HepG2 (cell line): ENCODE measurements around the gene AKAP9. TPM values are rescaled to one million over a fixed set of nuclear protein-coding genes. Genes with fewer than 3 reads are reported as not detected.

Experiments
- ATAC-seq: fragments of 200-7000 bp; cut with Tn5 transposase; 3 replicates; pipeline ENCODE4 v1.9.1; 2020; ENCODE audit warnings: mild to moderate bottlenecking, moderate library complexity
- BruUV-seq: library from RNA; stranded (reverse); fragments of 400-500 nt; replicated peaks from 2 replicates; lab custom pipeline; 2021; lab: Mats Ljungman, UMichigan
- CTCF ChIA-PET: fragments of 300-600 bp; formaldehyde crosslinking; extraction: SDS; loops from one replicate; lab custom pipeline; 2021; ENCODE audit warnings: low total read pairs, inconsistent platforms, low intra/inter-chr PET ratio; lab: Yijun Ruan, JAX
- POLR2A ChIA-PET: fragments of 350-600 bp; sonication (Branson Sonifier 250); formaldehyde crosslinking; loops from one replicate; lab custom pipeline; 2020; ENCODE audit warnings: antibody characterized with exemption, inconsistent platforms; lab: Yijun Ruan, JAX
- DNase-seq: peaks from one replicate; pipeline ENCODE4 v3.0.0-alpha.2; 2015; ENCODE audit warnings: low spot score
- FAIRE-seq: peaks from 3 replicates; lab custom pipeline; 2011; peaks lifted over from hg19 to GRCh38; lab: Jason Lieb, UNC
- H2AFZ ChIP-seq: one replicate; pipeline ENCODE4 v1.6.1; 2011; ENCODE audit warnings: low read length, inconsistent platforms
- H3K27ac ChIP-seq: fragments of 300-600 bp; 3 replicates; pipeline ENCODE4 v1.8.0; 2011; ENCODE audit warnings: mixed run types, mild to moderate bottlenecking, mixed read lengths, low read length, inconsistent platforms; ENCODE audit not compliant: insufficient read depth; ENCODE audit errors: extremely low read length
- H3K27me3 ChIP-seq, 2 experiments: fragments of 200-600 bp in 1 of 2; 2 replicates in 1 of 2; 3 replicates in 1 of 2; pipeline versions ENCODE4 v1.6.0 to v1.8.0; 2011; ENCODE audit warnings: low read length in 2 of 2, mild to moderate bottlenecking in 2 of 2, moderate library complexity in 2 of 2, inconsistent platforms in 1 of 2; ENCODE audit not compliant: insufficient read depth in 2 of 2, control insufficient read depth in 1 of 2
- H3K36me3 ChIP-seq, 2 experiments: fragments of 200-600 bp in 1 of 2; replicated peaks in 1 of 2; 2 replicates in 1 of 2; 3 replicates in 1 of 2; pipeline versions ENCODE4 v1.5.1 to v1.8.0; 2011; ENCODE audit warnings: low read length in 2 of 2, inconsistent platforms in 1 of 2; ENCODE audit not compliant: insufficient read depth in 2 of 2, control insufficient read depth in 1 of 2
- H3K4me1 ChIP-seq: 2 replicates; pipeline ENCODE4 v1.5.1; 2012; ENCODE audit warnings: low read length, inconsistent platforms; ENCODE audit not compliant: insufficient read depth
- H3K4me2 ChIP-seq: 2 replicates; pipeline ENCODE4 v1.6.0; 2011; ENCODE audit warnings: low read depth, low read length, inconsistent platforms
- H3K4me3 ChIP-seq, 3 experiments: fragments of 200-600 bp in 1 of 3; sonication (generic), shearing (Covaris generic) in 1 of 3; replicated peaks in 1 of 3; 2 replicates each; pipeline ENCODE4 v1.5.1; 2011 to 2016; ENCODE audit warnings: low read length in 3 of 3, inconsistent platforms in 2 of 3, low read depth in 2 of 3, mild to moderate bottlenecking in 2 of 3, control low read depth in 1 of 3, mixed read lengths in 1 of 3; ENCODE audit not compliant: insufficient read depth in 1 of 3
- H3K79me2 ChIP-seq: one replicate; pipeline ENCODE4 v1.6.1; 2011; ENCODE audit warnings: low read length, inconsistent platforms; ENCODE audit not compliant: insufficient read depth
- H3K9ac ChIP-seq: 2 replicates; pipeline ENCODE4 v1.6.0; 2011; ENCODE audit warnings: mild to moderate bottlenecking, low read depth, low read length, inconsistent platforms; ENCODE audit not compliant: insufficient read depth
- H3K9me3 ChIP-seq: 2 replicates; pipeline ENCODE4 v1.5.1; 2012; ENCODE audit warnings: mild to moderate bottlenecking, low read length
- H4K20me1 ChIP-seq: 2 replicates; pipeline ENCODE4 v1.6.0; 2011; ENCODE audit warnings: inconsistent platforms, mild to moderate bottlenecking, low read length, moderate library complexity; ENCODE audit not compliant: insufficient read depth
- ARNT ChIP-seq: fragments of 450-650 bp; IDR thresholded peaks from 2 replicates; pipeline ENCODE4 v1.6.1; 2017
- CTCF ChIP-seq: sonication (generic); formaldehyde crosslinking; IDR thresholded peaks from 2 replicates; pipeline ENCODE4 v1.5.0; 2020; ENCODE audit warnings: mild to moderate bottlenecking, missing genetic modification reagents, moderate library complexity
- PATZ1 ChIP-seq: sonication (generic); formaldehyde crosslinking; IDR thresholded peaks from 2 replicates; pipeline ENCODE4 v1.4.0; 2020; ENCODE audit warnings: missing genetic modification reagents
- SCMH1 ChIP-seq: sonication (generic); formaldehyde crosslinking; IDR thresholded peaks from 2 replicates; pipeline ENCODE4 v1.9.0; 2021; ENCODE audit warnings: missing genetic modification reagents, mild to moderate bottlenecking, borderline replicate concordance
- SOX5 ChIP-seq: IDR thresholded peaks from 2 replicates; pipeline ENCODE4 v1.6.1; 2016; ENCODE audit warnings: borderline replicate concordance
- ZBTB49 ChIP-seq: sonication (generic); formaldehyde crosslinking; IDR thresholded peaks from 2 replicates; pipeline ENCODE4 v1.4.0; 2020; ENCODE audit warnings: missing genetic modification reagents, borderline replicate concordance
- ZMYM4 ChIP-seq: sonication (generic); formaldehyde crosslinking; IDR thresholded peaks from 2 replicates; pipeline ENCODE4 v1.8.1; 2023; ENCODE audit warnings: mild to moderate bottlenecking, missing genetic modification reagents
- ZNF333 ChIP-seq: sonication (generic); formaldehyde crosslinking; IDR thresholded peaks from 2 replicates; pipeline ENCODE4 v1.4.0; 2020; ENCODE audit warnings: mild to moderate bottlenecking, missing genetic modification reagents, borderline replicate concordance
- ZNF512B ChIP-seq: sonication (generic); formaldehyde crosslinking; IDR thresholded peaks from 2 replicates; pipeline ENCODE4 v1.5.1; 2020; ENCODE audit warnings: missing genetic modification reagents, mild to moderate bottlenecking, borderline replicate concordance
- ZNF740 ChIP-seq: sonication (generic); formaldehyde crosslinking; IDR thresholded peaks from 2 replicates; pipeline ENCODE4 v1.4.0; 2020; ENCODE audit warnings: missing genetic modification reagents
- WGBS: methylation state at CpG from one replicate; pipeline ENCODE4 v1.1.6; 2017; ENCODE audit warnings: low lambda C conversion rate; 5-methylcytosine and 5-hydroxymethylcytosine counted together
- in situ Hi-C: cut with HindIII; loops from 2 replicates; pipeline ENCODE4 v1.10.0; 2017; ENCODE audit warnings: low pct_unique_long_range_greater_than_20kb; ENCODE audit not compliant: extremely low pct_ligation_motif_present
- intact Hi-C: fragments of 100-400 bp; cut with micrococcal nuclease; formaldehyde crosslinking; loops from one replicate; pipeline ENCODE4 v1.10.0; 2022; ENCODE audit not compliant: unreplicated experiment
- polyA plus RNA-seq, 8 experiments: library from polyadenylated mRNA; depleted of rRNA in 3 of 8; stranded (reverse) in 7 of 8; unstranded in 1 of 8; fragments of >200 nt; fragmentation: Illumina TruSeq in 4 of 8; extraction: Trizol in 4 of 8; gene quantifications; 2 replicates each; pipeline versions ENCODE4 v1.2.1 to v1.2.3, GENCODE V29; 2011 to 2016; ENCODE audit warnings: low read depth in 4 of 8, missing spikeins in 1 of 8, mixed read lengths in 1 of 8; ENCODE audit not compliant: insufficient read depth in 1 of 8
- total RNA-seq, 5 experiments: library from RNA; depleted of rRNA; stranded (reverse); fragments of >200 nt; fragmentation: Illumina TruSeq; extraction: Trizol; gene quantifications; 2 replicates each; pipeline ENCODE4 v1.2.3, GENCODE V29; 2016; ENCODE audit warnings: low read depth in 1 of 5

AKAP9 gene
- total and polyA plus RNA-seq, 2 of the 13 experiments (the other 11 are each of a cell fraction or from before 2014, with no cell fraction given): 27.6 to 33.1 TPM

GRCh38 chr7:91953618-91954017 is 13.0 kb downstream of the AKAP9 start:
- H3K27me3 ChIP-seq: no peaks in the 10 kb centered on the region
- ChIA-PET CTCF (interaction anchor here (2.4 kb wide), 1 partner anchor 73 kb away, joined by 12 read pairs; the partner anchor contains the start of gene MTERF1), POLR2A (no interaction called here)
- FAIRE-seq (no peak), ATAC-seq (no peak), DNase-seq (peak; percentile 10)
- 0 out of 5 replicates have a peak, but pooled peaks cover 0 to 3% of the 10 kb centered on the region in 2 experiments for H3K36me3 ChIP-seq
- H3K9ac ChIP-seq: no peak overlapping the region
- H3K4me2 ChIP-seq: no peak overlapping the region
- H3K79me2 ChIP-seq: peaks cover 70% of the 10 kb centered on the region
- intact Hi-C loops (loop anchor here (2.0 to 5.0 kb wide), 2 partner anchors 73 to 94 kb away; partner anchors contain the start of gene MTERF1), in situ Hi-C loops (no loop called here)
- H3K9me3 ChIP-seq: no peaks in the 10 kb centered on the region
- peaks cover 17% of the 10 kb centered on the region for H4K20me1 ChIP-seq
- WGBS: 62% methylated on average over 3 of the region's 3 CpGs
- no peak for TF ChIP-seq ARNT
- no peak for TF ChIP-seq ZMYM4 (CRISPR knock-in tag)
- no peak for TF ChIP-seq ZNF512B (CRISPR knock-in tag)
- TF ChIP-seq PATZ1 (CRISPR knock-in tag): peak; percentile 68
- 0 out of 2 replicates have a peak, but pooled peaks have one; percentile 54 for TF ChIP-seq ZNF740 (CRISPR knock-in tag)
- TF ChIP-seq SCMH1 (CRISPR knock-in tag): no peak
- TF ChIP-seq CTCF (CRISPR knock-in tag): peak; percentile 21; the same call in 1 of the 2 replicates
- TF ChIP-seq ZNF333 (CRISPR knock-in tag): no peak
- TF ChIP-seq ZBTB49 (CRISPR knock-in tag): no peak
- TF ChIP-seq SOX5 (CRISPR knock-in tag): no peak
- peaks cover 10% of the 10 kb centered on the region for H3K4me1 ChIP-seq
- no peak overlapping the region for H3K27ac ChIP-seq
- no peak overlapping the region for H2AFZ ChIP-seq
- BruUV-seq: no TSS peak
- H3K4me3 ChIP-seq: no peak overlapping the region
